HEK293 (cell line): Measurements from ENCODE around the gene ABTB2.

ENCODE experiments used
- CTCF ChIA-PET: fragments of 350-600 bp; formaldehyde crosslinking; extraction: SDS; loops from one replicate; lab custom pipeline; 2021; ENCODE audit warnings: antibody characterized with exemption; lab: Yijun Ruan, JAX
- POLR2A ChIA-PET: fragments of 300-600 bp; formaldehyde crosslinking; extraction: SDS; loops from one replicate; lab custom pipeline; 2020; ENCODE audit warnings: antibody characterized with exemption, inconsistent platforms; lab: Yijun Ruan, JAX
- H3K27ac ChIP-seq: fragments of 200-500 bp; sonication (Bioruptor generic); 2 replicates; pipeline ENCODE4 v1.5.1; 2014; ENCODE audit warnings: low read depth, low read length, control low read depth, inconsistent platforms; ENCODE audit errors: extremely low read depth
- H3K36me3 ChIP-seq, 2 experiments: fragments of 200-500 bp in 1 of 2; sonication (Bioruptor generic) in 1 of 2; 1 replicate in 1 of 2; 2 replicates in 1 of 2; pipeline ENCODE4 v1.5.1; 2014 to 2017; ENCODE audit warnings: inconsistent platforms in 2 of 2, low read length in 2 of 2; ENCODE audit not compliant: control insufficient read depth in 2 of 2, insufficient read depth in 1 of 2
- H3K4me1 ChIP-seq: fragments of 200-500 bp; sonication (Bioruptor generic); 2 replicates; pipeline ENCODE4 v1.5.1; 2014; ENCODE audit warnings: mild to moderate bottlenecking, low read length, inconsistent platforms; ENCODE audit not compliant: control insufficient read depth, insufficient read depth
- H3K4me3 ChIP-seq: 2 replicates; pipeline ENCODE4 v1.5.1; 2011; ENCODE audit warnings: low read depth, mild to moderate bottlenecking, control low read depth, low read length, moderate library complexity
- H3K9me3 ChIP-seq: fragments of 200-500 bp; sonication (Bioruptor generic); 2 replicates; pipeline ENCODE4 v1.5.1; 2014; ENCODE audit warnings: low read depth, low read length, inconsistent platforms; ENCODE audit not compliant: control insufficient read depth, insufficient read depth
- HOXD13 ChIP-seq: sonication (generic); formaldehyde crosslinking; IDR thresholded peaks from 2 replicates; pipeline ENCODE4 v1.8.0; 2022; ENCODE audit warnings: missing genetic modification reagents, borderline replicate concordance
- PATZ1 ChIP-seq: fragments of 450-650 bp; formaldehyde crosslinking; IDR thresholded peaks from 2 replicates; pipeline ENCODE4 v1.5.1; 2016; ENCODE audit warnings: missing biosample characterization, missing genetic modification characterization
- PRDM1 ChIP-seq: fragments of 450-650 bp; formaldehyde crosslinking; IDR thresholded peaks from 2 replicates; pipeline ENCODE4; 2016; ENCODE audit warnings: missing biosample characterization, missing genetic modification characterization
- SCRT1 ChIP-seq: fragments of 450-650 bp; formaldehyde crosslinking; IDR thresholded peaks from 2 replicates; pipeline ENCODE4 v1.5.1; 2016; ENCODE audit warnings: missing biosample characterization, missing genetic modification characterization, borderline replicate concordance
- YY1 ChIP-seq: fragments of 450-650 bp; formaldehyde crosslinking; IDR thresholded peaks from 2 replicates; pipeline ENCODE4 v1.5.1; 2018; ENCODE audit warnings: missing biosample characterization, missing genetic modification characterization
- ZBTB10 ChIP-seq: fragments of 450-650 bp; formaldehyde crosslinking; IDR thresholded peaks from 2 replicates; pipeline ENCODE4 v1.5.1; 2016; ENCODE audit warnings: missing biosample characterization, missing genetic modification characterization
- ZBTB11 ChIP-seq: fragments of 450-650 bp; formaldehyde crosslinking; conservative IDR thresholded peaks from 2 replicates; pipeline ENCODE4 v1.5.1; 2016; ENCODE audit warnings: low read depth, missing biosample characterization, missing genetic modification characterization
- ZFP37 ChIP-seq: fragments of 450-650 bp; formaldehyde crosslinking; IDR thresholded peaks from 2 replicates; pipeline ENCODE4 v1.5.1; 2016; ENCODE audit warnings: missing biosample characterization, missing genetic modification characterization
- ZIC2 ChIP-seq: fragments of 450-650 bp; formaldehyde crosslinking; IDR thresholded peaks from 2 replicates; pipeline ENCODE4 v1.5.1; 2016; ENCODE audit warnings: missing biosample characterization, missing genetic modification characterization
- ZNF132 ChIP-seq: fragments of 450-650 bp; formaldehyde crosslinking; IDR thresholded peaks from 2 replicates; pipeline ENCODE4 v1.5.1; 2017; ENCODE audit warnings: missing biosample characterization, missing genetic modification characterization, borderline replicate concordance
- ZNF211 ChIP-seq: fragments of 450-650 bp; formaldehyde crosslinking; IDR thresholded peaks from 2 replicates; pipeline ENCODE4 v1.5.1; 2016; ENCODE audit warnings: low read depth, missing biosample characterization, missing genetic modification characterization
- ZNF221 ChIP-seq: fragments of 450-650 bp; formaldehyde crosslinking; IDR thresholded peaks from 2 replicates; pipeline ENCODE4 v1.5.1; 2017; ENCODE audit warnings: missing biosample characterization, missing genetic modification characterization, borderline replicate concordance
- ZNF24 ChIP-seq: fragments of 450-650 bp; formaldehyde crosslinking; IDR thresholded peaks from 2 replicates; pipeline ENCODE4 v1.5.1; 2016; ENCODE audit warnings: missing biosample characterization, missing genetic modification characterization
- ZNF48 ChIP-seq: fragments of 450-650 bp; formaldehyde crosslinking; IDR thresholded peaks from 2 replicates; pipeline ENCODE4 v1.5.1; 2016; ENCODE audit warnings: missing biosample characterization, missing genetic modification characterization
- ZNF571 ChIP-seq: fragments of 450-650 bp; formaldehyde crosslinking; IDR thresholded peaks from 2 replicates; pipeline ENCODE4 v1.5.0; 2017; ENCODE audit warnings: missing biosample characterization, missing genetic modification characterization
- ZNF76 ChIP-seq: fragments of 450-650 bp; formaldehyde crosslinking; IDR thresholded peaks from 2 replicates; pipeline ENCODE4; 2016; ENCODE audit warnings: low read depth, missing biosample characterization, missing genetic modification characterization, borderline replicate concordance
- TF ChIP-seq, protein P1 (sequence below): fragments of 450-650 bp; formaldehyde crosslinking; IDR thresholded peaks from 2 replicates; pipeline ENCODE4 v1.5.1; 2016; ENCODE audit warnings: missing biosample characterization, missing genetic modification characterization

The ABTB2 gene

DNA sequence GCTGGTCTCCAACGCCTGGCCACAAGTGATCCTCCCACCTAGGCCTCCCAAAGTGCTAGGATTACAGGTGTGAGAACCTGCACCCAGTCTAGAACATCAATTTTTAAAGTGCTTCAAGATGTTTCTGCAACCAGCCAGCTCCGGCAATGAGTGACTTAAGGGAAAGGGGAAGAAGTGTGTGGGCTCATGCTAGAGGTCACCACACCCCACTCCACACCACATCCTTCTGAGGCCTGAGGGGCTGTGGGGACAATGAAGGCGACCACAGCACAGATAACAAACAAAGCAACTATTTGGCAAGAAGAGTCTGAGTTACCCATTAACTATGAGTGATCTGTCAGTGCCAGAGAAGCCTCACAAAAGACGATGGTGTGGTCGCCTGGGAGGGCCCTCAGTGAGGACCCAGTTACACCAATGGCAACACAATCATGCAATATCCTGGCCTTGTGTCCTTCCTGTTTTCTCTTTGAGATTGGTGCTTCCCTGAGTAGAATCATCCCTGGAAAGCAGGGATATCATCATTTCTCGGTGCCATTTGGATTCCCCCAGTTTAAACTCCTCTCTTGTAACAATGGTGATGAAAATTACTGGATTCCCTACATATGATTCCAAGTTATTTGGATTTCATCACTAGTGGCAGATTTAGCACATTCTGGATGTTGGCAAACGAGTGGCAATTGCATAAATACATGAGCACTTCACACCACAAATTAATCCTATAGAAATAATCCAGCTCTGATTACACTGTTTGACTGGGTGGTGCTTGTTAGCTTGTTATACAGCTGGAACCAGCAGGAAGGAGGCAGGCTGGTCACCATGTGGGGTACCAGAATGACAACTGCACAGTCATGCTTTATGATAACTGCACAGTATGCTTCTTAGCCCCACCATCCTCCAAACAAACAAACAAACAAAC is 18.4 kb downstream of the ABTB2 start:
- H3K4me3 ChIP-seq: no peak overlapping the region
- H3K27ac ChIP-seq: no peak overlapping the region
- TF ChIP-seq ZIC2 (tag by site-specific recombination) (peak; percentile 39; the same call in 1 of the 2 replicates), ZNF24 (tag by site-specific recombination) (no peak)
- H3K9me3 ChIP-seq: no peaks in the 10 kb centered on the region
- CTCF ChIA-PET: no interaction called here
- POLR2A ChIA-PET: interaction anchor here (1.3 kb wide), 1 partner anchor 18 kb away, joined by 4 read pairs; the partner anchor contains the start of gene ABTB2
- peaks cover 5% of the 10 kb centered on the region; the same call in 1 of the 2 replicates for H3K4me1 ChIP-seq
- no peaks in the 10 kb centered on the region for H3K36me3 ChIP-seq

DNA sequence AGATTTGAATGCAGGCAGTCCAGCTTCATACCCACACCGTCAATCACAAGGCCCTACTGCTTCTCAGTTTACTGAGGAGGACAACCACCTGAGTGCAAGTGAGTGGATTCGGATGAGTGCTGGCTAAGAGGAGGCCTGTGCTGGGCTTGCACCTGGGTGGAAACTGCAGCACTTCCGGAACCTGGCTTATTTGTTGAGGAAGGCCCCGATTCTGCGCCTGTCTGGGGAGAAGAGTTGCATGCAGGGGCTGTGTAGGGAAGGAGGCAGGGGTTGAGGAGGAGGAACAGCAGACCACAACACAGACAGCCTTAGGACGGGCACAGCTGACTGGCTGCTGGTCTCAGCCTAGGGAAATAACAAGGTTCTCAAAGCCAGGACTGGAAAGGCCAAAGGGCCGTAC is 20.8 kb downstream of the ABTB2 start:
- no peaks in the 10 kb centered on the region for H3K9me3 ChIP-seq
- TF ChIP-seq ZFP37 (tag by site-specific recombination) (no peak), ZNF48 (tag by site-specific recombination) (no peak), YY1 (tag by site-specific recombination) (no peak), ZNF221 (tag by site-specific recombination) (no peak)
- H3K36me3 ChIP-seq: no peaks in the 10 kb centered on the region
- H3K4me1 ChIP-seq: peaks cover 3% of the 10 kb centered on the region; the same call in 1 of the 2 replicates
- POLR2A ChIA-PET: no interaction called here
- no peak overlapping the region for H3K27ac ChIP-seq
- CTCF ChIA-PET: no interaction called here
- H3K4me3 ChIP-seq: no peak overlapping the region

DNA sequence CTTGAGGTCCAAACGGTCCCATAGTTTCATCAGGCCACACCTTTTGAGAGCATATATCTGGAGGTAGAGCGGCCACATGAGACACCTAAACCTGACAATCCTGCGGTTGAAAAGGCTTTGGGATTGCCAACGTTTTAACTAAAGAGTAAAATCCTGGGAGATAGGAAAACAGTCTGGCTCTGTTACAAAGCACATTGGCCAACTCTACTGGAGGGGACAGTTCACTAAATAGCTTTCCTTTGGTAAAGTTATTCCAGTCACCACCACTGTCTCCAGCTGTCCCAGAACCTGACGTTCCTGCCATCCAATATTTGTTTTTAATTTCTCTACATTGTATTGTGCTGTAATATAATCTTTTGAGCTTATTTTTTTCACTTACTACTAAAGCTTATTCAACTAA is 22.0 kb downstream of the ABTB2 start:
- TF ChIP-seq SCRT1 (tag by site-specific recombination): no peak
- TF ChIP-seq ZBTB11 (tag by site-specific recombination): no peak
- TF ChIP-seq ZNF76 (tag by site-specific recombination): no peak
- TF ChIP-seq ZNF132 (tag by site-specific recombination): no peak
- no peak for TF ChIP-seq ZBTB10
- no peak for TF ChIP-seq PRDM1
- TF ChIP-seq, protein P1, sequence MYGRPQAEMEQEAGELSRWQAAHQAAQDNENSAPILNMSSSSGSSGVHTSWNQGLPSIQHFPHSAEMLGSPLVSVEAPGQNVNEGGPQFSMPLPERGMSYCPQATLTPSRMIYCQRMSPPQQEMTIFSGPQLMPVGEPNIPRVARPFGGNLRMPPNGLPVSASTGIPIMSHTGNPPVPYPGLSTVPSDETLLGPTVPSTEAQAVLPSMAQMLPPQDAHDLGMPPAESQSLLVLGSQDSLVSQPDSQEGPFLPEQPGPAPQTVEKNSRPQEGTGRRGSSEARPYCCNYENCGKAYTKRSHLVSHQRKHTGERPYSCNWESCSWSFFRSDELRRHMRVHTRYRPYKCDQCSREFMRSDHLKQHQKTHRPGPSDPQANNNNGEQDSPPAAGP (tag by site-specific recombination): no peak
- no peak for TF ChIP-seq ZNF571
- TF ChIP-seq HOXD13 (CRISPR knock-in tag): no peak
- no peak for TF ChIP-seq ZNF211 (tag by site-specific recombination)
- TF ChIP-seq PATZ1 (tag by site-specific recombination): no peak
- peaks cover 15% of the 10 kb centered on the region for H3K4me1 ChIP-seq
- ChIA-PET CTCF (interaction anchor here (0.7 kb wide), 1 partner anchor 74 kb away, joined by 3 read pairs; no protein-coding TSS in a partner anchor), POLR2A (no interaction called here)
- no peaks in the 10 kb centered on the region for H3K9me3 ChIP-seq
- no peak overlapping the region for H3K4me3 ChIP-seq
- no peaks in the 10 kb centered on the region for H3K36me3 ChIP-seq
- no peak overlapping the region for H3K27ac ChIP-seq
